Stimulated activated CD4-positive, alpha-beta T cell treated with anti-CD3 and anti-CD28 coated beads, Interleukin-12 subunit alpha, Interleukin-12 subunit beta, amount 100 ng/mL, for 48 hours (primary cell): ENCODE measurements around the gene ARL5A.
"Not testable (repeated sequence)": the region's sequence is repeated elsewhere in the genome, so short reads cannot be mapped to it uniquely, and the experiment has no call there.

Experiments used
- DNase-seq, 3 donors: peaks; one replicate each; pipeline ENCODE4 v3.0.0-alpha.2; 2020; ENCODE audit warnings: low read depth in 2 of 3, low spot score in 1 of 3

Gene ARL5A

DNA sequence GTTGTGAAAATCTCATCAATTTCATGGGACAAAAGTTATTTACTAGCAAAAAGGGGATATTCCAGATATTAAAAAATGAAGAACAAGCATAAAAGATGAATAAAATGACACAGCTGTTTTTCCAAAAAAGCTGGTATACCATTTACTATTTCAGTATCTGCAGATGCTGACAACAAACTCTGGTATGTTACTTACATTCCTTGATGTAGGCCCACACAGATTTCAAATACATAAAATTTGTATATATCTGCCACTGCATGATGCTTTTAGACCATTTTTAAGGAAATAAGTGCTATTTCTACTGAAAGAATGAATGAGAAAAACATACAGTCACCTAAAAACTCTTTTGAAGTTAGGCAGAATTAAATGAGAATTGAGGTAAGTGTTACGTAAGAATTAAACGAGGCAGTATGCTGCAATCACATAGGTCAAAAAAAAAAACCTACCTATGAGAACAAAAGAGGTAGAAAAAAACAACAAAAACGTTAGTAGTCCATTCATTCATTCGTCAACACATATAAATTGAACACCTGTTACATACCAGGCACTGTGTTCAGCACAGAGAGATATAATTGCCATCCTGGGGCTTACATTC lies 32.5 kb downstream of the ARL5A start:
- DNase-seq = no peak

- not testable (repeated sequence) for DNase-seq
These were observed 33.8 kb downstream of the ARL5A start for GRCh38 chr2:151794422-151794821.

DNA sequence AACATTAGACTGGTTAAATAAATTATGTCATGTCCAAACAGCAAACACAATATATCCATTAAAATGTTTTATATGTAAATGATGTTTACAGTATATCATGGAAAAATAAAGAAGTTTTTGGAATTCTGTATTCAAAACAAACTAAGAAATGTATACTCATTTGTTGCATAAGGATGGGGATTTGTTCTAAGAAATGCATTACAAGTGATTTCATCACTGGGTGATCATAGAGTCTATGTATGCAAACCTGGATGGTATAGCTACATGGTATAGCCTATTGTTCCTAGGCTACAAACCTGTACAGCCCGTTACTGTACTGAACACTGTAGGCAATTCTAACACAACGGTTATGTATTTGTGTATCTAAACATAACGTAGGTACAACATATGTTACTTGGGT lies 35.1 kb downstream of the ARL5A start:
- DNase-seq = no peak

DNA sequence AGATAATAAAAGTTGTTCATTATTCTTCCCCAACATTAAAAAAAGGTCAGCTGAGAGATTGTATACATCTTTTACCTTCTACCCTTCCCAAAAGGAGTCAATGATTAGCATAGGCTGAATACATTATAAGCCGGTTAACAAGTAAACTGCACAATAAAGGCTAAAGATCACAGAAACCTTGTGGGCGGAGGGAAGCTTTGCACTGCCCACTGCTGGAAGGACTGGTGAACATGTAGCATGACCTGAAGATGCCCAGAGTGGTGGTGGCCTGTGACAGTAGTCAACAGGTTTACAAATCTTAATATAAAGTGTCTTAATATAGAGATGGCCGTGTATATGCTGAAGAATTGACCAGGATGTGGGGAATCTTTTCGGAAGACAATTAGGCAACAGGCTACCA lies 35.6 kb downstream of the ARL5A start:
- DNase-seq = no peak

- no peak for DNase-seq
These were observed 36.7 kb downstream of the ARL5A start for GRCh38 chr2:151791545-151791944.

DNA sequence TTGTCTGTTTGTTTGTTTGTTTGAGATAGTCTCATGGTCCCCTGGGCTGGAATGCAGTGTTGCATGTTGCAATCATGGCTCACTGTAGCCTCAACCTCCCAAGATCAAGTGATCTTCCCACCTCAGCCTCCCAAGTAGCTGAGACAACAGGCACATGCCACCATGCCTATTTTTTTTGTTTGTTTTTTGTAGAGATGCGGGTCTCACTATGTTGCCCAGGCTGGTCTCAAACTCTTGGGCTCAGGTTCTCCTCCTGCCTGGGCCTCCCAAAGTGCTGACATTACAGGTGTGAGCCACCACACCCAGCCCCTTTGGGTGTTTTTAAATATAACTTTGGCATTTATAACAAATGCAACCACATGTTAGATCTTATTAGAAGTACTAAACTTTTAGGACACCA lies 37.5 kb downstream of the ARL5A start:
- no peak for DNase-seq

DNA sequence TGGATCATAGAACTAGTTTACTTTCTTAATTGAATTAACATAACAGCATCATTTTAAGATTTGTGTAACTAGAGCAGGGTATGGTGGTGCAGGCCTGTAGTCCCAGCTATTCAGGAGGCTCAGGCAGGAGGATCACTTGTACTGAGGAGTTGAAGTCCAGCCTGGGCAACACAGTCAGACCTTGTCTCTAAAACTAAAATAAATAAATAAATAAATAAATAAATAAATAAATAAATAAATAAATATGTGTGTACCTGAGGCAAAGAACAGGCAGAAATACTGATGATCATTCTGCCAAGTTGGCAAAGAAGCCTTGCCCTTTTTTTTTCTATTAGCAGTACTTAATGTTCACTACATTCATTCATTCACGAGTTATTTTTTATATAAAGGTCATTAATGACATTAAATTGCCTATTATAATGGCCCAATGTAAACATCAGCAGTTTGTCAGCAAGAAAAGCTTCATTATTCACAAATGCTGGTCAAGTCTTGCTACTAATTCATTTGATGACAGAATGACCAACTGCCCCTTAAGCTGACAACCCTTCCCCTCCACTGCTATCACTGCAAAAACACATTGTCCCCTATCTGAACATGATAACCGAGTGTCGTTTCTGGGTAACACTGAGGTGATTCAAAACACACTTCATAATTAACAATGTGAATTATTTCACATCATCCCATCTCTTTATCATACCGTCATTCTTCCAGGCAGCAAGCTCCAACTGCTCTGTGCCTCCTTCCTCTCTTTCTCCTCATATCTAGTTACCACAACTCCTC lies 39.0 kb downstream of the ARL5A start:
- no peak for DNase-seq

DNA sequence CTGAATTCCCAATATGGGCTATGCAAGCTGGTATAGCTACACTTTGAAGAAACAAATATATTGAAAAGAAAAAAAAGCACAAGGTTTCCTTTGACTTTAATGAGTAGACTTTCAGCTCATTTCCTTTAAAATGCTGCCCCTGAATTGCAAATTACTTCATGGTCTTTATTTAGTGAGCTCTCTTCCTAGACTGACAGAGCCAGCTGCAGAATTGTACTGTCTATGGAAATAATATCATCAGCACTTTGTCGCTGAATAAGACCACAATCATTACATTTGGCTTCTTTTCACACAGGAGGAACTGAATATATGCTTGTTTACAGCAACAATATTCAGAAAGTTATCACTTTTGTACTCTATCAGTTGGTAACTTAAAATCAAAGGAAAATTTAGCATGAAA lies 41.7 kb downstream of the ARL5A start:
- no peak for DNase-seq

- DNase-seq = no peak
These were observed 42.1 kb downstream of the ARL5A start for GRCh38 chr2:151786077-151786476.

- no peak for DNase-seq
These were observed 45.1 kb downstream of the ARL5A start for GRCh38 chr2:151783133-151783520.

GRCh38 chr2:151782378-151783132 lies 45.7 kb downstream of the ARL5A start:
- no peak for DNase-seq

DNA sequence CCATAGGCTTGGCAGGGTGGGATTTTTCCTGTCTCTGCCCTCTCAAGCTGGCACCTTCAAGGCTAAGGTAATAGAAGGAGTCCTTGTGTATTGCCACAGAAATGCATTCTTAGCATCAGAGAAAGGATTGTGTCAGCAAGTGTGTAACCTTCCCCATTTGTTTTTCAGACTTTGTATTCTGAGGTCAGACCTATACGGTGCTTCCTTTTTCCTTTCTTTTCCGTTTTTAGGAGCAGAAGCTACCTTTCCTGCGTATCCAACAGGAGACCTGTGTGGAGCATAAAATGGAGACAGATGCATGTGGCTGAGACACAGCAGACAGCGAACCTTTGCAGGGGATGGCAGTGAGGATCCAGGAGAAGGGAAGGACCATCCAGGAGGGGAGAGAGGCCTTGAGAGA lies 46.6 kb downstream of the ARL5A start:
- DNase-seq = no peak

DNA sequence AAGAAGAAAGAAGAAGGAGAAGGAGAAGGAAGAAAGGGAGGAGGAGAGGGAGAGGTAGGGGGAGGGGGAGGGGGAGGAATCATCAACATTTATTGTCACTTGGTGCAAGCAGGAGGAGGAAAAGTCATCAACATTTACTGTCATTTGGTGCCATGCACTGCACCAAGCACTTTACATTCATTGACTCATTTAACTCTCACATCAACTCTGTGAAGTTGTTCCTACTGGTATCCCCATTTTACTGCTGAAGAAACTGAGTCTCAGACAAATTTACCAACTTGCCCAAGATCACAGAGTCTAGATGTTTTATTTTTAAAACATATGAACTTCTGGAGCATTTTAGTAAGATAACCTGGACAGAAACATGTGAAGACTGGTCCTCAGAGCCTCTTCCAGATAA lies 47.3 kb downstream of the ARL5A start:
- DNase-seq = no peak

DNA sequence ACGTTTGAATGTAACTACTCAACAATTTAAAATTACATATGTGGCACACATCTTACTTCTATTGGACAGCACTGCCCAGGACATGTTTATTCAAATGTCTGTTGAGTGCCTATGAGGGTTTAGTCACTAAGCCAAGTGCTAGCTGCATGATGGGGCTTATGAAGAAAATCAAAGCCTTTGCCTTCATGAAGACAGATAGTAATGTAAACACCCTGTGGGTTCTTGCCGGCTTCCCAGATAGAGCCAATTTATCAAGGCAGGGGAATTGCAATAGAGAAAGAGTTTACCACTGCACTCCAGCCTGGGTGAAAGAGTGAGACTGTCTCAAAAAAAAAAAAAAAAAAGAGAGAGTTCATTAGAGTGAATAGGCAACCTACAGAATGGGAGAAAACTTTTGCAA lies 50.3 kb downstream of the ARL5A start:
- no peak for DNase-seq

- DNase-seq = no peak
These were observed 50.7 kb downstream of the ARL5A start for GRCh38 chr2:151777487-151777886.

DNA sequence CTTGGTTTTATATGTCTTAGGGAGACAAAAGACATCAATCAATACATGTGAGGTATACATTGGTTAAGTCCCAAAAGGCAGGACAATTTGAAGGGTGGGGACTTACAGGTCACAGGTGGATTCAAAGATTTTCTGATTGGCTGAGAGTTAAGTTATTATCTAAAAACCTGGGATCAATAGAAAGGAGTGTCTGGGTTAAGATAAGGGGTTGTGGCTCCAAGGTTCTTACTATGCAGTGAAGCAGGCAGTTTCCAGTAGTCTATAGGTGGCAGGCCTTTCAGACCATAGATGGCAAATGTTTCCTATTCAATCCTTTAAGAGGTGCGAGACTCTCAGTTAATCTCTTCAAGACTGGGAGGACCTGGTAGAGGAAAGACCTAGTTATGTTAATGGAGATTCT lies 51.9 kb downstream of the ARL5A start:
- DNase-seq = no peak

GRCh38 chr2:151775057-151775740 lies 53.0 kb downstream of the ARL5A start:
- DNase-seq = no peak

GRCh38 chr2:151774506-151774905 lies 53.7 kb downstream of the ARL5A start:
- no peak for DNase-seq

DNA sequence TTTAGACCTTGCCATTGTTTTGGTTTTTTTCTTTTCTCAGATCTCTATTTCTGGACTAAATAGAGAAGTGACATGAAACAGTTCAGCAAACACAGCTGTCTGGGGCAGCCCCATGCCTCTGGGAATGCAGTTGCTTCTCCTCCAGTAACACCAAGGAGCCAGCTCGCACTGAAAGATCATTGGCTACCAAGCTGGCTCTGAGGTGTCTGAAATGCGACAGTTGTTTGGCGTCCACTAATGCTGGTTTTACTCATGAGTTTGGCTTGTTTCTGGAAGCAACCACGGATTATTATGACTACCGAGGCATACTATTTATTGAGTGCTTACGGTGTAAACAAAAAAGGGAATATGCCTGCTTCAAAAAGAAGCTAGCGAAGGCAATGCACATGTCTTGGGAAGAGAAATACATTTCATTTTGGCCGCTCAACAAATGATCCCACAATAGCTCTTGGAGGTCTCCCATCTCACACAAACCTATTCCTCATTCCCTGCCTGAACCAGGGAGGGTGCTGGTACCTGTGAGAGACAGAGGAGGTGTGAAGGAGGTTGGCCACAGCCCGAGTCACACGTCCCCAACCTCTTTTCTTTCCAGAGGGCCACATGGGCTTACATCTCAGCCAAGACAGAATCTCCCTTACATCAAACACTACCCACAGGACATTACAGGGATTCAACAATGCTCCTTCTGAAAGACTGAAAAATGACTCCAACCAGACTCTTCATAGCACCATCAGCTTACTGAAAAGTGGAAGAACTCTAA lies 56.4 kb downstream of the ARL5A start:
- no peak for DNase-seq

DNA sequence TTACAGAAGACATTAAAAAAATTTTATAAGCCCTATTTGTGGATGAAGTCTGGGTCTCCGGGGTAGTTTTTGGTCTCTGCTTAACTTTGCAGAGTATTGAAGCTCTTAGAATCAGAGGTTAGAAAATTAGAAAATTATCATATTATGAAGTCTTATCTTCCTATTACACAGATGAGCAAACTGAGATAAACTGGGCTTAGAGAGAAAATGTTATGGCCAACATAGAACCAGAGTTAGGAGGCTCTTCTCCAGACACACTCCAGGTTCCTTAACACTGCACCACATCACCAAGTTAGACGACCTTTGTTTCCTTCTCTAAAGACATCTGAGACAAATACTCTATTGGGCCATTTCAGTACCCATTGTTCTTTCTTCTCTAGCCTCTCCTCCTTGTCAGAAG lies 57.2 kb downstream of the ARL5A start:
- DNase-seq = no peak

GRCh38 chr2:151769606-151770005 lies 58.6 kb downstream of the ARL5A start:
- no peak for DNase-seq
